ENCODE data around the gene PFDN1. TPM values are rescaled to one million over a fixed set of nuclear protein-coding genes. Genes with fewer than 3 reads are reported as not detected.

Gene PFDN1
- total and polyA plus RNA-seq, 2 experiments from 2014 or later: 119 to 256 TPM

DNA sequence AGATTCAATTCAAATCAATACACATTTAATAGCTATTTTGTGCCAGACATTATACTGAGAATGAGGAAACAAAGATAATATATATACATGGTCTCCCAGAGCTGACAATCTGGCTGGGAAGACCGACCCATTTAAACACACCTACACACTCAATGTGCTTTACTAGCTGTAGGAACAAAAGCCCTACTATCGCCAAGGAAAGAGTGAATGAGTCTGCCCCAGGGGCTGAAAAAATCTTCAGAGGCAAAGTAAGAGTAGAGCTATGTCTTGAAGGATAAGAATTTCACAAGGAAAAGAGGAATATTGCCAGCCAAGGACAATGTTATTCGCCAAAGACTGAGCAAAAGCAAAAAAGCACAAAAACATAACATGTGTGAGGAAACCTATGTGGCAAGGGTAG is 6.6 kb downstream of the PFDN1 start:
- peaks cover 7% of the 10 kb centered on the region; the same call in 2 of the 3 replicates for H3K4me1 Mint-ChIP-seq
- H3K27me3 Mint-ChIP-seq (ENCODE audit: insufficient read depth, low read depth, poor library complexity): no peaks in the 10 kb centered on the region
- no peak overlapping the region for H3K27ac Mint-ChIP-seq
- ATAC-seq (no peak), DNase-seq (ENCODE audit: low spot score) (no peak)
- peaks cover 26% of the 10 kb centered on the region for H3K4me1 ChIP-seq (ENCODE audit: insufficient read depth)
- peaks cover 15% of the 10 kb centered on the region for H4K20me1 ChIP-seq (replicated peaks; ENCODE audit: insufficient read depth)
- H3K79me2 ChIP-seq (replicated peaks; ENCODE audit: insufficient read depth): peaks cover 99% of the 10 kb centered on the region
- no peaks in the 10 kb centered on the region for H3K9me2 ChIP-seq (ENCODE audit: insufficient read depth)
- no peaks in the 10 kb centered on the region for H3K27me3 ChIP-seq (ENCODE audit: insufficient read depth)
- no peak overlapping the region for H3K4me3 ChIP-seq
- no peak overlapping the region for H3K4me2 ChIP-seq
- no peak overlapping the region for H3K27ac ChIP-seq (ENCODE audit: low read depth)
- 0 out of 2 replicates have a peak, but pooled peaks cover 4% of the 10 kb centered on the region for H3K36me3 ChIP-seq (ENCODE audit: insufficient read depth)
- peaks cover 10% of the 10 kb centered on the region; the same call in 2 of the 3 replicates for H3K36me3 Mint-ChIP-seq (ENCODE audit: low read depth)
- no peak overlapping the region for H2AFZ ChIP-seq
- no peaks in the 10 kb centered on the region for H3F3A ChIP-seq (replicated peaks; ENCODE audit: low read depth)
- TF ChIP-seq POLR2AphosphoS5 (IDR thresholded peaks at IDR 0.05; ENCODE audit: low read depth) (no peak), ZNF114 (CRISPR knock-in tag; IDR thresholded peaks at IDR 0.05) (no peak)
- no peaks in the 10 kb centered on the region for H3K9me3 Mint-ChIP-seq
- no peak overlapping the region for H3K4me3 Mint-ChIP-seq

- no peak for ATAC-seq
- peaks cover 99% of the 10 kb centered on the region for H3K79me2 ChIP-seq (replicated peaks; ENCODE audit: insufficient read depth)
- TF ChIP-seq CREB1 (CRISPR knock-in tag; IDR thresholded peaks at IDR 0.05; ENCODE audit: low read depth): no peak
- TF ChIP-seq, protein P1, sequence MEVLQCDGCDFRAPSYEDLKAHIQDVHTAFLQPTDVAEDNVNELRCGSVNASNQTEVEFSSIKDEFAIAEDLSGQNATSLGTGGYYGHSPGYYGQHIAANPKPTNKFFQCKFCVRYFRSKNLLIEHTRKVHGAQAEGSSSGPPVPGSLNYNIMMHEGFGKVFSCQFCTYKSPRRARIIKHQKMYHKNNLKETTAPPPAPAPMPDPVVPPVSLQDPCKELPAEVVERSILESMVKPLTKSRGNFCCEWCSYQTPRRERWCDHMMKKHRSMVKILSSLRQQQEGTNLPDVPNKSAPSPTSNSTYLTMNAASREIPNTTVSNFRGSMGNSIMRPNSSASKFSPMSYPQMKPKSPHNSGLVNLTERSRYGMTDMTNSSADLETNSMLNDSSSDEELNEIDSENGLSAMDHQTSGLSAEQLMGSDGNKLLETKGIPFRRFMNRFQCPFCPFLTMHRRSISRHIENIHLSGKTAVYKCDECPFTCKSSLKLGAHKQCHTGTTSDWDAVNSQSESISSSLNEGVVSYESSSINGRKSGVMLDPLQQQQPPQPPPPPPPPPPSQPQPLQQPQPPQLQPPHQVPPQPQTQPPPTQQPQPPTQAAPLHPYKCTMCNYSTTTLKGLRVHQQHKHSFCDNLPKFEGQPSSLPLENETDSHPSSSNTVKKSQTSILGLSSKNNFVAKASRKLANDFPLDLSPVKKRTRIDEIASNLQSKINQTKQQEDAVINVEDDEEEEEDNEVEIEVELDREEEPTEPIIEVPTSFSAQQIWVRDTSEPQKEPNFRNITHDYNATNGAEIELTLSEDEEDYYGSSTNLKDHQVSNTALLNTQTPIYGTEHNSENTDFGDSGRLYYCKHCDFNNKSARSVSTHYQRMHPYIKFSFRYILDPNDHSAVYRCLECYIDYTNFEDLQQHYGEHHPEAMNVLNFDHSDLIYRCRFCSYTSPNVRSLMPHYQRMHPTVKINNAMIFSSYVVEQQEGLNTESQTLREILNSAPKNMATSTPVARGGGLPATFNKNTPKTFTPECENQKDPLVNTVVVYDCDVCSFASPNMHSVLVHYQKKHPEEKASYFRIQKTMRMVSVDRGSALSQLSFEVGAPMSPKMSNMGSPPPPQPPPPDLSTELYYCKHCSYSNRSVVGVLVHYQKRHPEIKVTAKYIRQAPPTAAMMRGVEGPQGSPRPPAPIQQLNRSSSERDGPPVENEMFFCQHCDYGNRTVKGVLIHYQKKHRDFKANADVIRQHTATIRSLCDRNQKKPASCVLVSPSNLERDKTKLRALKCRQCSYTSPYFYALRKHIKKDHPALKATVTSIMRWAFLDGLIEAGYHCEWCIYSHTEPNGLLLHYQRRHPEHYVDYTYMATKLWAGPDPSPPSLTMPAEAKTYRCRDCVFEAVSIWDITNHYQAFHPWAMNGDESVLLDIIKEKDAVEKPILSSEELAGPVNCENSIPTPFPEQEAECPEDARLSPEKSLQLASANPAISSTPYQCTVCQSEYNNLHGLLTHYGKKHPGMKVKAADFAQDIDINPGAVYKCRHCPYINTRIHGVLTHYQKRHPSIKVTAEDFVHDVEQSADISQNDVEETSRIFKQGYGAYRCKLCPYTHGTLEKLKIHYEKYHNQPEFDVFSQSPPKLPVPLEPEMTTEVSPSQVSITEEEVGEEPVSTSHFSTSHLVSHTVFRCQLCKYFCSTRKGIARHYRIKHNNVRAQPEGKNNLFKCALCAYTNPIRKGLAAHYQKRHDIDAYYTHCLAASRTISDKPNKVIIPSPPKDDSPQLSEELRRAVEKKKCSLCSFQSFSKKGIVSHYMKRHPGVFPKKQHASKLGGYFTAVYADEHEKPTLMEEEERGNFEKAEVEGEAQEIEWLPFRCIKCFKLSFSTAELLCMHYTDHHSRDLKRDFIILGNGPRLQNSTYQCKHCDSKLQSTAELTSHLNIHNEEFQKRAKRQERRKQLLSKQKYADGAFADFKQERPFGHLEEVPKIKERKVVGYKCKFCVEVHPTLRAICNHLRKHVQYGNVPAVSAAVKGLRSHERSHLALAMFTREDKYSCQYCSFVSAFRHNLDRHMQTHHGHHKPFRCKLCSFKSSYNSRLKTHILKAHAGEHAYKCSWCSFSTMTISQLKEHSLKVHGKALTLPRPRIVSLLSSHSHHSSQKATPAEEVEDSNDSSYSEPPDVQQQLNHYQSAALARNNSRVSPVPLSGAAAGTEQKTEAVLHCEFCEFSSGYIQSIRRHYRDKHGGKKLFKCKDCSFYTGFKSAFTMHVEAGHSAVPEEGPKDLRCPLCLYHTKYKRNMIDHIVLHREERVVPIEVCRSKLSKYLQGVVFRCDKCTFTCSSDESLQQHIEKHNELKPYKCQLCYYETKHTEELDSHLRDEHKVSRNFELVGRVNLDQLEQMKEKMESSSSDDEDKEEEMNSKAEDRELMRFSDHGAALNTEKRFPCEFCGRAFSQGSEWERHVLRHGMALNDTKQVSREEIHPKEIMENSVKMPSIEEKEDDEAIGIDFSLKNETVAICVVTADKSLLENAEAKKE (CRISPR knock-in tag; IDR thresholded peaks at IDR 0.05): no peak
- no peak for TF ChIP-seq STAT1 (IDR thresholded peaks at IDR 0.05; ENCODE audit: unreplicated experiment)
- Mint-ChIP-seq H3K36me3 (ENCODE audit: low read depth) (peaks cover 9% of the 10 kb centered on the region; the same call in 2 of the 3 replicates), H3K27ac (no peak overlapping the region), H3K4me3 (no peak overlapping the region), H3K4me1 (peaks cover 7% of the 10 kb centered on the region; the same call in 2 of the 3 replicates), H3K9me3 (no peaks in the 10 kb centered on the region), H3K27me3 (ENCODE audit: insufficient read depth, low read depth, poor library complexity) (no peaks in the 10 kb centered on the region)
- no peak overlapping the region for H3K4me3 ChIP-seq
- H3K4me2 ChIP-seq: no peak overlapping the region
- H3K4me1 ChIP-seq (ENCODE audit: insufficient read depth): peaks cover 25% of the 10 kb centered on the region
- no peak overlapping the region for H2AFZ ChIP-seq
- DNase-seq (ENCODE audit: low spot score): no peak
- 0 out of 2 replicates have a peak, but pooled peaks cover 1% of the 10 kb centered on the region for H3K36me3 ChIP-seq (ENCODE audit: insufficient read depth)
- H3K9me2 ChIP-seq (ENCODE audit: insufficient read depth): no peaks in the 10 kb centered on the region
- no peaks in the 10 kb centered on the region for H3K27me3 ChIP-seq (ENCODE audit: insufficient read depth)
- H3K27ac ChIP-seq (ENCODE audit: low read depth): no peak overlapping the region
- no peaks in the 10 kb centered on the region for H3F3A ChIP-seq (replicated peaks; ENCODE audit: low read depth)
- H4K20me1 ChIP-seq (replicated peaks; ENCODE audit: insufficient read depth): peaks cover 15% of the 10 kb centered on the region
Measured at GRCh38 chr5:140295414-140295813, 7.5 kb downstream of the PFDN1 start.

Measured in GM23338 (cell line).